HG03439 (cell line): Measurements from ENCODE around the gene CCDC66.
A peak's percentile ranks its signal among the peaks of the same experiment; 100 is the strongest.
"Not testable (repeated sequence)": the region's sequence is repeated elsewhere in the genome, so short reads cannot be mapped to it uniquely, and the experiment has no call there.

Source experiments
- ATAC-seq: cut with Tn5 transposase; IDR thresholded peaks from one replicate; pipeline ENCODE4 v1.9.1; 2021; ENCODE audit warnings: mild to moderate bottlenecking, moderate library complexity; ENCODE audit not compliant: unreplicated experiment

The CCDC66 gene

DNA sequence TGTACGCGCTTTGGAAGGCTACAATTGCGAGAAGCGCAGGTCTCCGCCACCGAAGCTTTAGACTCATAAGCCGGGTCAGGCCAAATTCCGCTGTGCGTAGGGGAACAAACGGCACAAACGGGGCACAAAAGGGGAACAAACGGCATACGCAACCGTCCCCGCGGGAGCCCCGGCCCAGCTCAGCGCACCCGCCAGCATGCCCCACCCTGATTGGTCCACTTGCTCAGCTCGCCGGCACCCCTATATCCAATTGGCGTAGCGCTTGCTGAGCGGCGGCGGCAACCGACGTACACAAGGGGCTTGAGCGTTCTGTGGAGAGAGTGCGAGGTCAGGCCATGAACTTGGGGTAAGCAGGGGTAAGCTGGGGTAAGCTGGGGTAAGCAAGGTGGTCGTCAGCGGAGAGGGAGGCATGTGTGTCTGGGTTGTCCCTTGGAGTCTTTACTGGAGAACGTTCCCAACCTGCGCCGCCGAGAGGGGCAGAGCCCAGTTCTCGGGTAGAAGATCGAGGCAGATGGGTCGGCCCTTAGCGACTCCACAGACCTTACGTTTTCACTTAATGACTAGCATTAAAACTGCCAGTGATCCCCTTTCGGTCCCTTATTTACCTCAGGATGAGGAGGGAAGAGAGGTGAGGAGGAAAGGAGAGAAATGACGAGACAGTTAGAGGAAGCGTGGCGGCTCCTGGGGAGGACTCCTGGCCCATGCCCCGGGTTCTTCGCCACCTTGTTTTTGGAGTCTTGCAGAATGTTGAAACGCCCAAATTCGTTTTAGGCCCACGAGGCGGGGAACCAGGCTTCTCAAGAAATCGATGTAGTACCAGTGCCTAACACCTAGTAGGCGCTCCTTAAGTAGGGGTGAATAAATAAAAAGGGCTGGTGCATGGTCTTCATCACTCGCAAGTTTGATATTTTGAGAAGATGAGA, at the start of gene CCDC66:
Gene CCDC66, plus strand, starts transcription at position 268 of the 923 bp plus-strand sequence. Its CDS starts 68 bp downstream, at position 336.
- peak; percentile 99 for ATAC-seq

DNA sequence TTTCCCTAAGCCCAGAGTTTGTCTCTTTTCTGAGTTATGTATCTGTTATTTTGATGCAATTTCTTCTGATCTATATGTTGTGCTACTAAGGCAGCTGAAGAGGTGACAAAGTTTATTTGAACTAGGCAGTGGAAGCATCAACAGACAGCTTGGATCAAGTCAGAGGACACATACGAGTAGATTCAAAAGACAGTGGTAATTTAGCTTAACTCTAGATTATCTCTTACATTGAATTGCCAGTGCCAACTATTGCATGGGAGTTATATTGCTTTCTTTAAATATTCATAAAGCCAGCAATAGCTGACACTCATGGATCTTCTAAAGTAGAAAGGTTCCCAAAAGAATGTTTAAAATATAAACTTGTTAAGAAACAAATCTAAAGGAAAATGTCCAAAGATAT, 37.3 kb upstream of the CCDC66 start:
- ATAC-seq, result no peak

DNA sequence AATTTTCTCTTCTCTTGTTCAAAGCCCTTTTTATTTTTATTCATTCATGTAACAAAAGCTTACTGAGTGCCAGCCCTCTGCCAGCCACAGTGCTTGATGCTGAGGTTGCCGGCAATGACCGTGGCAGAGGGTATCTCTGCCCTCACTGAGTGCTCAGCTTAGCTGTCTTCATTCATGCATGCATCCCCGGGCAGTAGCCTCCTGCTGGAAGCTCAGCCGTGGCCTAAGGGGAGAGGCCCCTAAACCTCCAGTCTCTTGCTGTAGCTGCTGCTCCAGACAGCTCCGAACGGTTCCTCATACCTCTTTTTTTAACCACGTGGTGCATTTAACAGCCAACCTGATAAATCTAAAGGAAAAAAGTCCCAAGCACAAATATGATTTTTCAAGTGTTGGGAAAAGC, 34.6 kb upstream of the CCDC66 start:
- no peak for ATAC-seq

DNA sequence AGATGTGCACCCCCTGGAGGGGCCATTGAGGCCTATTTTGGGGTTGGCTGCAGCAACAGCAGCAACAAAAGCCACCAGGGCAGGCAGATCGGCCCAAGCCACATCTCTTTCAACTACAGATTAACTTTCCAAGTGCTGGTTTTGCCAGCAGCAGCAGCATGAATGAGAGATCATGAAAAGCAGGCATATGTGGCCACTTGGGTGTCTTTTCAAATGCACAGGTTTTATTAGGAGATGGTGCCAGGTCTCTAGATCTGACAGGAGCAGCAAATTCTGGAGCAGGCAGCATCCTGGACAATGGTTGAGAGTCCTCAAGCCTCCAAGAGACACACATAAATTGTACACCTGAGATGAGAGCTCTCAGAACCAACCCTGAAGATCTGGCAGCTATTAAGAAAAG, 31.7 kb upstream of the CCDC66 start:
- ATAC-seq, result no peak

DNA sequence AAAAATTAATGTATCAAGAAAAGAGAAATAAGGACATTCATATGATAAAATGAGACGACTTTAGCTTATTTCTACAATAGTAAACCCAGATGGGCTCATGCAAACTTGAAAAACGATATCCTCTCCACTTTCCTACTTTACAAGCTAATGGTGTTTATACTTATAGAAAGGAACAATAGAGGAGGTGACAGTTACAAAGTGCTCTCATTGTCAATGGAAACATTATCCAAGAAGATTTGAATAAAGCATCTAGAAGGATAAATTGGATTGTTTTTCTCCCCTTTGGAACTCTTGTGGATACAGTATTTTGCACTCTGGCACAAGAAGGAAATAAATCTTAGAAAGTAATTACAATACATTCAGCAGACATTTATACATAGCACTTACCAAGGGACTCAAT, 20.2 kb upstream of the CCDC66 start:
- ATAC-seq, result no peak

DNA sequence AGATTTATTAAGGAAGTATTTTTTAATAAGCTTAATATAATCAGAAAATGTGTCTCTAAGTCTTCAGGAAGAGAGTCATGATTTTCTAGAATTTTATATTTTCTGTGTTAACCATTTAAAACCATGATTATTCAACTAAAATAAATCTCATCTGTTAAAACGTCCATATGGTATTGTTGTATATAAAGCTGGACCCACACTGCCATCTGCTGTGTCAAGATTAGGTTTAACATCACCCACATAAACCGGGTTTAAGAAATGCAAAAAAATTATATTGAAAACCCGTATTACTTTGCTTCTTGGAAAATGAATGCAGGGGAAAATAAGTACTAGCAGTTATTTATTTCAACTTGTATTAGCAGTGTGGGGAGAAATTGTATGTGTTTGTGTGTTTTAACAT, 9.5 kb upstream of the CCDC66 start:
- no peak for ATAC-seq

DNA sequence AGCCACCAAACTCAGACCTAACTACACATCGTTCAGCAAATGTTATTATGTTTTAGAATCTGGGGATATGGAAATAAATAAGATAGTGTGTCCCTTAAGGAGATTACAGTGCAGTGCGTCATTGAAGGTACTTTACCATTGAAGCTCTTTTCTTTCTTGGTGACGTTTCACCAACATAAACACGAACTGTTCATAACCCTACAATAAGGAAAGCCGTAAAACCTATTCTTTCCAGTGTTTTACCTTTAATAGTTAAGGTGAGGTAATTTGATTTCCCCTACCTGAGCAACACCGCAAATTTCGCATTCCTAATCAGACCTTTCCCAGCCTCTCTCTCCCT, 826 bp downstream of the CCDC66 start:
- ATAC-seq, result peak; percentile 7

DNA sequence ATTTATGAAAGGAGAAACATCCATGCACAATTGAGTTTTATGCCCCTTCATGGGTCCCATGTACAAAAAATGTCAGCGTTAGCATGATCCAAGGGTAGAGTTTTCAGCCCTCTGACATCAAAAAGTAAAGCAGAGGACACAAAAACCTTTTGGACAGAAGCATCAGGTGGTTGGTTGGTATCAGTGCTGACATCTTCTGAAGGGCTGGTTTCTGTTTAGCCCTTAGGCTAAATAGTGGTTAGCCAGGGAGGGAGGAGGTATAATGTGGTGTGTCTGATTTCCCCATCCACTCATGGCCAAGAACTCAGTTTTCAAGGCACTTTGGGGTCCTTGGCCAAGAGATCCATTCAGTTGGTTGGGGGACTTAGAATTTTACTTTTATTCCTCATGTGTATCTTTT, 16.5 kb downstream of the CCDC66 start:
- ATAC-seq, result no peak

DNA sequence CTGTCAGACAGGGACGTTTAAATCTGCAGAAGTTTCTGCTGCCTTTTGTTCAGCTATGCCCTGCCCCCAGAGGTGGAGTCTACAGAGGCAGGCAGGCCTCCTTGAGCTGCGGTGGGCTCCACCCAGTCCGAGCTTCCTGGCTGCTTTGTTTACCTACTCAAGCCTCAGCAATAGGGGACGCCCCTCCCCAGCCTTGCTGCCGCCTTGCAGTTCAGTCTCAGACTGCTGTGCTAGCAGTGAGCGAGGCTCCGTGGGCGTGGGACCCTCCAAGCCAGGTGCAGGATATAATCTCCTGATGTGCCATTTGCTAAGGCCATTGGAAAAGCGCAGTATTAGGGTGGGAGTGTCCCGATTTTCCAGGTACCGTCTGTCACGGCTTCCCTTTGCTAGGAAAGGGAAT, 25.0 kb downstream of the CCDC66 start:
- ATAC-seq, result not testable (repeated sequence)

DNA sequence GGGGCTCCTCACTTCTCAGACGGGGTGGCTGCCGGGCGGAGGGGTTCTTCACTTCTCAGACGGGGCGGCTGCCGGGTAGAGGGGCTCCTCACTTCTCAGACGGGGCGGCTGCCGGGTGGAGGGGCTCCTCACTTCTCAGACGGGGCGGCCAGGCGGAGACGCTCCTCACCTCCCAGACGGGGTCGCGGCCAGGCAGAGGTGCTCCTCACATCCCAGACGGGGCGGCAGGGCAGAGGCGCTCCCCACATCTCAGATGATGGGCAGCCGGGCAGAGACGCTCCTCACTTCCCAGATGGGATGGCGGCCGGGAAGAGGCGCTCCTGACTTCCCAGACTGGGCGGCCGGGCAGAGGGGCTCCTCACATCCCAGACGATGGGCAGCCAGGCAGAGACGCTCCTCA, 27.3 kb downstream of the CCDC66 start:
- ATAC-seq, result not testable (repeated sequence)

DNA sequence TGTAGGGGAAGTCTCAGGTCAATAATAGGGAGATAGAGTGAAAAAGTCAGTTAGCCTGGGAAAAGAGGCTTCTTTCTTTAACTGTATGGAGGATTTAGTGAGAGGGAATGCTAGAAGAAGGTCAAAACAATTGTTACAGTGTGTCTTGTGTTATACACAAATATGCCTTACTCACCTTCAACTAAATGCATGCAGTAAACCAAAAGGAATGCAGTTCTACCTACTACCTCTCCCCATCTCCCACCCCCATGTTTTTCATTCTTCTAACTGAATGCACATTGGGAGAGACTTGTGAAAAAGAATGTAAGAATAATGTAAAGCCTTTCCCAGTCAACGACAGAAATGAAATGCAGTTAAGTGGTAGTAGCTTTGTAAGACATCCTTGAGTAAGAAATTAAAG, 33.8 kb downstream of the CCDC66 start:
- ATAC-seq, result no peak

DNA sequence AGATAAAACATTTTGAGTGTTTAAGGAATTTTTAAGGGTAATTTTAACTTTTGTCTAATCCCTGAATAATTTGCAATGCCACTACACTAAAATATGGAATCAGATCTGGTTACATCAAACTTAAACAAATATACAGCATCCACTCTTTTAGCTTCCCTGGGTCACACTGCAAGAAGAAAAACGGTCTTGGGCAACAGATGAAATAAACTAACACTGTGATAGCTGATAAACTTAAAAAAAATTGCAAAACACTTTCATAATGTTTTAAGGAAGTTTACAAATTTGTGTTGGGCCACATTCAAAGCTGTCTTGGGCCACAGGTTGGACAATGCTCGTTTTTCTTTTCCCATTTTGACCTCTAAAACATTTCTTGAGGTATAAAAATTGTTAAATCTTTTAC, 34.3 kb downstream of the CCDC66 start:
- no peak for ATAC-seq

DNA sequence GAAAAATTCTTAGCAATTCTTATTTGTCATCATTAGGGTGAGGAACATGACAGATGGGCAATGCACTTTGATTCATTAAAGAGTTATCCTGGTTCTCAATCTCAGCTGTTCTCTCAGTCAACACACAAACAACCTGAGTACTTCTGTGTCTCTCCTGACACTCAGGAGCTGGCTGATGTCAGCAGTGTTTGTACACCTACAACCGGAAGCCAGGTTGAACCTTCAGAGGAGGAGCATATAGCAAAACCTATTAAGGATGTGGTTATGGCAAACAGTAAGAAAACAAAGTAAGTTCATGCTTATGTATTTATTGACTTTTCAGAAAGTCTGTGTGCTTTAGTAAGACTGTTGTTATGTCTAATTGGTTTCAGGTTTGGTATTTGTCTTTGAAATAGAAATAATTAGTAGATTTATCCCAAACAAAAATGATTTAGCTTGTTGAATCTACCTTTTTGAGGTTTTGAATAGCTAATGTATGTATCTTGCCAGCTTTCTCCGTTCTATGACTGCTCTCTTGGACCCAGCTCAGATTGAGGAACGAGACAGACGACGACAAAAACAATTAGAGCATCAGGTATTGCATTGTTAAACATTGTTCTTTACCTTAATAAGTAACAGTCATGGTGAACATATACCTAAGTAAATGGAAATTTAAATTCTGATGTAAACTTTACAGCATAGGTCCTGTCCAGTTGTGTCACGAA, 36.6 kb downstream of the CCDC66 start:
- no peak for ATAC-seq

DNA sequence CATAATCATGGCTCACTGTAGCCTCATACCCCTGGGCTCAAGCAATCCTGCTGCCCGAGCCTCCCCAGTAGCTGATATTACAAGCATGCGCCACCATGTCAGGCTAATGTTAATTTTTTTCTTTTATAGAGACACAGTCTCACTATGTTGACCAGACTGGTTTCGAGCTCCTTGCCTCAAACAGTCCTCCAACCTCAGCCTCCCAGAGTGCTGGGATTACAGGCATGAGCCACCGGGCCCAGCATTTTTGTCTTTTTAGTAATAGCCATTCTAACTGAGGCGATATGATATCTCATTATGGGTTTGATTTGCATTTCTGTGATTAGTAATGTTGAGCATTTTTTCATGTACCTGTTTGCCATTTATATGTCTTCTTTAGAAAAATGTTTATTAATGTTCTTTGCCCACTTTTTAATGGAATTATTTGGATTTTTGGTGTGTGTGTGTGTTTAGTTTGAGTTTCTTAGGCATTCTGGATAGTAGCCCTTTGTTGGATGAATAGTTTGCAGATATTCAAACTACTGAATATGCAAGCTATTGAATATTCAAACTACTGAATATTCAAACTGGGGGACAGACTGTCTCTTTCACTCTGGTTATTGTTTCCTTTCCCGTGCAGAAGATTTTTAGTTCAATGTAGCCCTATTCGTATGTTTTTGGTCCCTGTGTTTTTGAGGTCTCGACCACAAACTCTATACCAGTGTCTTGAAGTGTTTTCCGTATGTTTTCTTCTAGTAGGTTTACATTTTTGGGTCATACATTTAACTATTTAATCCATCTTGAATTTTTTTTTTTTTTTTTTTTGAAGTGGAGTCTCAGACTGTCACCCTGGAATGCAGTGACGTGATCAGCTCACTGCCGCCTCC, 39.2 kb downstream of the CCDC66 start:
- no peak for ATAC-seq

DNA sequence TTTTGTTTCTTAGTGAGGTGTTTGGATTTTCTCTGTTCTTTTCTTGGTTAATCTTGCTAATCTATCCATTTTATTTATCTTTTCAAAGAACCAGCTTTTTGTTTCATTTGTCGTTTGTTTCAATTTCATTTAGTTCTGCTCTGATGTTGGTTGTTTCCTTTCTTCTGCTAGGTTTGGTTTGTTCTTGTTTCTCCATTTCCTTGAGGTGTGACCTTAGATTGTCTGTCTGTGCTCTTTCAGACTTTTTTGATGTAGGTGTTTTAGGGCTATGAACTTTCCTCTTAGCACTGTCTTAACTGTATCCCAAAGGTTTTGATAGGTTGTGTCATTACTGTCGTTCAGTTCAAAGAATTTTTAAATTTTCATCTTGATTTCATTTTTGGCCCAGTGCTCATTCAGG, 51.5 kb downstream of the CCDC66 start:
- ATAC-seq, result not testable (repeated sequence)

DNA sequence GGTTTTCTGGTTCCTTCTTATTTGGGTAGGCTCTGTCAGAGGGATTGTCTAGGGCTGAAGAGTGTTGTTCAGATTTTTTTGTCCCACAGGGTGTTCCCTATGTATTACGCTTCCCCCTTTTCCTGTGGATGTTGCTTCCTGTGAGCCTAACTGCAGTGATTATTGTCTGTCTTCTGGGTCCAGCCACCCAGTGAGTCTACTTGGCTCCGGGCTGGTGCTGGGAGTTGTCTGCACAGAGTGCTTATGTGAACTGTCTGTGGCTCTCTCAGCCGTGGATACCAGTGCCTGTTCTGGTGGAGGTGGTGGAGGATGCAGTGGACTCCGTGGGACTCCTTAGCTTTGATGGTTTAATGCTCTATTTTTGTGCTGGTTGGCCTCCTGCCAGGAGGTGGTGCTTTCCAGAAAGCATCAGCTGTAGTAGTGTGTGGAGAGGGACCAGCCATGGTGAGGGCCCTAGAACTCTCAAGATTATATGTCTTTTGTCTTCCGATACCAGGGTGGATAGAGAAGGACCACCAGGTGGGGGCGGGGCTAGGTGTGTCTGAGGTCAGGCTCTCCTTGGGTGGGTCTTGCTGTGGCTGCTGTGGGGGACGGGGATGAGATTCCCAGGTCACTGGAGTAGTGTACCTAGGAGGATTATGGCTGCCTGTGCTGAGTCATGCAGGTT, 53.8 kb downstream of the CCDC66 start:
- no peak for ATAC-seq

DNA sequence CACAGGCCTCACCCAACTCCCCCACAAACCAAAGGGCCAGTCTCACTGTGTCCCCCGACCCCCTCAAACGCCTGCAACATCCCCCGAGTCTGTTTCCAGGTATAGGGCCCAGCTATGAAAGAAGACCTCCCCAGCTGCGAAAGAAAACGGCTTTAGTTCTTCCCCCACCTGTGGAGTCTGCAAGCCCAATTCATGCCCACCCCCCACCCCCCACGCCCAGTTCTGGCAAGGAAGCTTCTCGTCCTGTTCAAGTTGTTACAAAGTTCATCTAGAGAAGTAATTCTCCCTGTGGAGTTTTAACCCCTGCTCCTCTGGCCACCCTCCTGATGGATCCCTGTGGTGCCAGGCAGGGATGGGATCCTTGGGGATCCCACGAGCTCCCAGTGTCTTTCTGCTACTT, 54.4 kb downstream of the CCDC66 start:
- no peak for ATAC-seq

DNA sequence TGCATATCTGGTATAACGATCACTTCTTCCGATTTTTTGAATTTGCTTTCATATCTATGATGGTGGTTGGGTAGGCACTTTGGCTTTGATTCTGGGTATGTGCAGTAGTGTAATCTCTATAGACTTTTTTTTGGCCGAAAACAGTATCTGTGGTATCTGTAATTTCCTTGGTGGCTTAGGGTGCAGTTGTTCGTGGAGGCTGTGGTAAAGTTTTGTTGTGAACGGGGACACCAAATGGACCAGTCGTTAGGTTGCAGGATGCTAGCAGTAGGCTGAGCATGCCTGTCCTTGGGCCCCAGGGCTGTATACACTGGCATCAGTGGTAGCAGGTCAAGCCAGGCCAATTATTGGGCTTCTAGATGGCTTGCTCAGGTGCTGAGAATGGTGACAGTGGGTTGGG, 55.2 kb downstream of the CCDC66 start:
- no peak for ATAC-seq

DNA sequence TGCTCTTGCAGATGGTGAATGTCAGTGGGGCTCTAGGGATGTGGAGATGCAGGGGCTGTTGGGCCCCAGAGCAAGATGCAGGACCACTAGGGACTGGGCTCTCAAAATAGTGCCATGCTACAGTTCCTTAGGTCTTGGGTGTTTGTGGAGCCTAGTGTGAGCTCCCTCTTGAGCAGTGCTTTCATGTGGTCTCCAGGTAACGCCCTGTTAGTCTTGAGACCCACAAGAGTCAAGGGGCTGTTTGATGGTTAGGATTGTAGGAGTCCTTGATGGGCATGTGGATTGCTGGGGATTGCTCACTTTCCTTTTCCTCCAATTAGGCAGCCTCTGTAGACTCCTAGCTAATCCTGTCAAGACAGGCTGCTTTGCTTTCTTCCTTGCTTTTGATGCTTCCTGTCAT, 56.0 kb downstream of the CCDC66 start:
- no peak for ATAC-seq

DNA sequence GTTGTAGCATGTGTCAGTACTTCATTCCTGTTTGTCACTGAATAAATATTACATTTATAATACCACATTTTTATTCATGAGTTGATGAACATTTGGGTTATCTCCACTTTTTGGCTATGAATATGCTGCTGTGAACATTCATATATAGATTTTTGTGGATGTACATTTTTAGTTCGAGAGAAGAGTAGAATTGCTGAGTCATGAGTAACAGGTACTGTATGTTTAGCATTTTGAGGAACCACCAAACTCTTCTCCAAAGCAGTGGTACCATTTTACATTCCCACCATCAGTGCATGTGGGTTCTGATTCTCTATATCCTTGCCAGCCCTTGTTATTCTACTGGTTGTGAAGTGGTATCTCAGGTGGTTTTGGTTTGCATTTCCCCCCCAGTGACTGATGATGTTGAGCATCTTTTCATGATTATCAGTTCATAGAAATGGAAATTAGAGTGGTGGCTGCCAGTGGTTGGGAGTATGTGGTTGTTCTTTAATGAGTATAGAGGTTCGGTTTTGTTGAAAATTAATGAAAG, 59.6 kb downstream of the CCDC66 start:
- ATAC-seq, result no peak

DNA sequence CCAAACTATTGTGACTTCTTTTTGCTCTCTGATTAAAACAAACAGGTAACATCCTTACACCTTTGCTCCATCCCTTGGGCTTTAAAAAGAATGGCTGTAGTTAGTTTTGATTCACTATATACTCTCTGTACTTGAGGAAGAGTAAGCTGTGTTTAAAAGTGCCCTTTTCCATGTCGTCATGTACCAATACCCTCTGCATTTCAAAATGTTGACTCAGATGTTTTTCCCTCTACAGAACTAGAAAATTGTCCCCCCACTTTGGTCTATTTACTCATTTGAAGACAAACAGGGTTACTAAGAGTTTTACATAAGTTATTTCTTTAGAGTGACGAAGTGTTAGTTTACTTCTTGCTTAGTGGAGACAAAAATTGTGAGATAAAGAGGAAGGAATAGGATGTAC, 63.4 kb downstream of the CCDC66 start:
- no peak for ATAC-seq
